HTERT RPE-1 (cell line): ENCODE data around the gene ATP11C.

Source experiments
- in situ Hi-C: fragments of 300-500 bp; cut with MboI; formaldehyde crosslinking; loops from 4 replicates; pipeline ENCODE4 v1.14.3; 2020; ENCODE audit warnings: low sequenced_read_pairs

The ATP11C gene

DNA sequence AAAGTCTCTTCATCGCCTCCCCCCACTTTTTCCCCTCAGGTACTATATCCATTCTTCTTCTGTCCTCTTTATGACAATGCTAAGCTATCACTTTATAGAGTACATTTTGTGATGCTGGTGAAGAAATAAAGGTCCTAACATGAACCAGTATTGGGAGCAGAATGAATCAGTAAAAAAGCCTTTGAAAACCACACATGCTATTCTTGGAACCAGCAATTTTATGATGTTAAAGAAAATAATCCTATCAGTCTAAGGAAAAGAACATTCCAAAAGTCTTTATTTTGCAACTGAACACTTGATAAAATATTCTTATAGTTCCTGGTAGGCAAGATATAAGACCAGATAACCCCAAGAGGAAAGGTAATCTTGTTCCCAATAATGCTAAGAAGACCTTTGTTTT, 117.1 kb downstream of the ATP11C start:
- in situ Hi-C loops, result no loop called here

DNA sequence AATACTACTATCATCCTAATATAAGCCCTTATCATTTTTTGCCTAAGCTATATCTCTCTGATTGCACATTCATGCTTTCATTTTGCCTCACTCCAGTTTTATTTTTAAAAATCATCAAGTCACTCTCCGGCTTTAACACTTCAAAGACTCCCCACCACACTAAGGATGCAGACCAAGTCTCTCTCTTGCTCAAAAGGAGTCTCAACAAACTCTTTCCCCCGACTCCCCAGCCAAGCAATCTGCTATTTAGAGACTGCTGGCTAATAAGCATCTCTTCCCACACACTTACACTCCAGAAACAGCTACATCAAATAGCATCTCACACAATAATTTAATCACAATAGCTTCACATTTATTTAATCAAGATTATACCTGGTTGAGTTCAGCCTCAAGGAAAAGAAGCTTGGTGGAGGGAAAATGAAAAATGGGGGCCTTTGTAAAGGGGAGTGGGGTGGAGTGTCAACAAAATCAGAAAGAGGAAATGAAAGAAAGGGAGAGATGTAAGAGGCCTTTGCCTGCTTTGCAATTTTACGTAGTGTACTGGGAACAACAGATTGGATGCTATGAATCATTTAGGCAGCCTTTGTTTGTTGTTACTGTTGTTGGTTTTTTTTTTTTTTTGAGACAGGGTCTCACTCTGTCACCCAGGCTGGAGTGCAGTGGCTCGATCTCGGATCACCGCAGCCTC, 120.8 kb downstream of the ATP11C start:
- in situ Hi-C loops, result no loop called here

DNA sequence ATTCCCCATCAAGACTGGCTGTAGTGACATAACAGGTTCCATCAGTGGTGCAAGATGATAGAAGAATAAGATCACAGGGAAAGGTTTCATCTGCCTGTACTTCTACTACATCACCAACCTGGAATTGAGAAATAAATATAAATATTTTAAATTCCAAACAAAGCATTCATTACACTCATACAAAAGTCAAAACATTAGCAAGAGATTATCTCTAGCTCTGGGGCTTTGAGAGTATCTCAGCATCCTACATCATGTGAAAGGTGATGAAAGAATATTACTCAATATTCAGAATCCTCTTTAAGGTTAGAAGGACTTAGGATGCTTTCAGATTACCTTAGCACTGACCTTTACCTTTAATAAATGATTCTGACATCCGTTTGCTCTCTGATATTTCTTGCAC, 128.4 kb downstream of the ATP11C start:
- in situ Hi-C loops, result no loop called here

DNA sequence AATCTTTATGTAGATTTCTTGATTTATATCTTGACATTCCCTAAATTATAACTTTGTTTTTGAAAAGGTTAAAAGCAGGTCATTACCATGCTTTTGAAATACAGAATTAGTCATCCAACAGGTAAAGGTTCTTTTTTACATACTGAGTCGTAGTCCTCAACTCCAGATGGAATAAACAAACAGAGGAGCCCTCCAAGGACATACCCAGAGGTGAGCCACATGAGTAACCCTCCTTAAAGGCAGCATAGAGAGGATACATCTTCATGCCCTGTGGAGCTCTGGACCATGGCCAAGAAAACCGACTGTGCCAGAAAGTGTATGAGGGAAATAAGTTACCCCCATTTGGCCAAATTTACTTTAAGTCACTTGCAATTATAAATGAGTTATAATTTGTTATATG, 129.6 kb downstream of the ATP11C start:
- in situ Hi-C loops, result no loop called here

DNA sequence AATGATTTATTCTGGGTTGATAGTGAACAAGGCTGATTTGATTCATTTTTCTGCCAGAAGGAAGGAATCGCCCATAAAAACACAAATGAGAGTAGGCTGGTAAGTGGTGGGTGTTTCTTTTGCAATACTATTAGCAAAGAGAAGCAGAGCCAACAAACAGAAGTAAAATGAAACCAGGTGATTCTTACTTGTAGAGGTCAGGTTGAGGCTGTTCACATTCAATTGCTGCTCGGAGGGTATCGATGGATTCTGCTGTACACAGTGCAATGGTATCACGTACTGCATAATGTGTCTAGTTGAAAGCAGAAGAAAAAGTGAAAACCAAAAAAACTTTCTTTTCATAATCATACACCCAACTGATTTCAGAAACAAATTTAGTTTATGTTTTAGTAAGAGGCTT, 130.8 kb downstream of the ATP11C start:
- in situ Hi-C loops, result no loop called here

DNA sequence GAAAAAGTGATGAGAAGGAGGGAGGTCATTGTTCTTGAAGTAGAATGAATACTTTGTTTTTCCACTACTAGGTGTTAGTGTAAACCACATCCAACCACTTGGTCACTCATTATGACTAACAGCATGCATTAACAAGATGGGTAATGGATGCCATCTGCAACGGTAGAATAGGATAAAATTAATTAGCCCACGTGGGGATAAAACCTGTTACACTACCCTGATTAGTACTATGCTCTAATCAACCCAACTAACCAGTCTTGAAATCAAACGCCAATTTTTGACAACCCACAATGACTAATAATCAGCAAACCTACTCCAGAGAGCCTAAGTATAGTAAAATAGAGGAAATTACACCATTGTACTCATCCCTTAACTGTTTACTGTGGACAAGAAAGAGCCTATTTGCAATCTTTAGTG, 131.4 kb downstream of the ATP11C start:
- in situ Hi-C loops, result no loop called here

DNA sequence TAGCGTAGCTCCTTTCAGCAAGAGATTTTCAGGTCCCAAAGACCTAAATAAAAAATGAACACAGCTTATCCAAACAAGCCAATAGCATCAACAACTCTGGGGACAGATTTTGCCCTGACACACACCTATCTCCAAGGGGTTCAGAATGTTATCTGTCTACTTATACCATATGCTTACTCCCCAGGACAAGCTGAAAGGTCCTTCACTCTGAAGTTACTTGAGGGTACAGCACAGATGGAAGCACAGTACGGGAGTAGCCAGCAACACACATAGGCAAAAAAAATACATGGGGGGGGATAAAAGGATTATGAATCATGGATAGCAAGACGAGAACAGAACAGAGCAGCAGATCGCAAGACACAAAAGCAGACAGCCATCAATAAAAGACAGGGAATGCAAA, 134.2 kb downstream of the ATP11C start:
- in situ Hi-C loops, result no loop called here

DNA sequence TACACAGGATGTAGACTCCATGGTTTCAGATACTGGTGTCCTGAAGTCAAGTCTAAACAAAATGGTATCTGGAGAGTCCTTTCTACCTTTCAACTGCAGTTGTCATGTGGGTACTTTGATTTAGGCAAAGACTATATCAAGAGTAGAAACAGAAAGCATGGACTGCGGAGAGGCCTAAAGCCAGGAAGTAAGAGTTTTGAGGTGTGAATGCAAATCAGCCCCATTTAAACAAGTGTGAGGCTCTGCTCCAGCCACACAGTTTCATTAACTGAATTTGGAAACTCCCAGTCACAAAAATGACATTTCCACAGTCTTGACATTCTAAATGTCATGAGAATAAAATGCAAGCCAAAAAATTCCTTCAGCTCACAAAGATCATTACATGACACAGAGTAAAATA, 137.7 kb downstream of the ATP11C start:
- in situ Hi-C loops, result no loop called here

DNA sequence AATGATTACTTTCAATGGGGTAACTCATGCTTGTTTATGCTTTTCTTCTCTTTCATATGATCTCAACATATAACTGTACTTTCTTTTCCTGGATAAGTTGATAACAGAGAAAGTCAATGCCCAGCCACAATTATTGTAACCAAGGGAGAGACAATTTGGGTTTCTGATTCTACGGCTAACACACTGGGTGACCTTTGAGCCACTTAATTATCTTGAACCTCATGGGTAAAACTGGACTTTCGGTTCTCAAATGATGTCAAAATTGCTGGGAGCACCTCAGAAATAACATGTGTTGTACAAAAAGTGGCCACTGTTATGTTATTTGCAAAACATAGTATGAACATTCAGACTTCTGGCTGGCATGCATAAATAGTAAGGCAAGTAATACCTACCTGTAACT, 145.3 kb downstream of the ATP11C start:
- in situ Hi-C loops, result no loop called here

DNA sequence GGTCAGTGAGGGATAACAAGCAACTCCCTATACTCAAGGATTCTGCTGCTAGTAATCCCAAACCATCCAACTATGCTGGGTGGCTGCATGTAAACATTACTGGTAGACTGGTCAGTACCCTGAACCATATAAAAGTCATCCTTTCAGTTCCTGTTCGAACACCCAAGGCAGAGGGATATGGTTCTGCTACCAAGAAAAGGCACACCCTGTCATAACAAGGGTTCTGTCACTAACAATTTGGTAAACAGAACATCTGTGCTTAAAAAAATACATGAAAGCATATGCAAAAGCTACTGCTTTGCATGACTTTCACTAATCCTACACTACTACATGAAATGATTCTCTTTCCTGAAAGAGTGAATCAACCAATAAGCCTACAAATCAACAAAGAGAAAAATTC, 148.0 kb downstream of the ATP11C start:
- in situ Hi-C loops, result no loop called here

DNA sequence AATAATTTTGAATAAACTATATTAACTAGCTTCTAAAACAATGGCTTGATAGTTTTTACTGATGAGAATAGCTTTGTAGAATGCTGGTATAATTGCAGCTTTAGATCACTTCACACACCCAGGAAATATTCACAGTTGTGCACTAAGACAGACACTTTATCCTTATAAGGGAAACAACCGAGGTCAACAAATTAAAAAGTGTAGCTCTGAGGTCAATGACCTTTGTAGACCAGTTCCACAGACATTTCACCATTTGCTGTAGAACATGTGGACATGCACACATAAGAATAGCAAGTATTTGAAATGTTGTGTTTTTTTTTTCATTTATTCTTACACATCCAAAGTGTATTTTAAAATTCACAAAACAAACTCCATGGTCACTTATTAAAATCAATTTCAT, 148.9 kb downstream of the ATP11C start:
- in situ Hi-C loops, result no loop called here

DNA sequence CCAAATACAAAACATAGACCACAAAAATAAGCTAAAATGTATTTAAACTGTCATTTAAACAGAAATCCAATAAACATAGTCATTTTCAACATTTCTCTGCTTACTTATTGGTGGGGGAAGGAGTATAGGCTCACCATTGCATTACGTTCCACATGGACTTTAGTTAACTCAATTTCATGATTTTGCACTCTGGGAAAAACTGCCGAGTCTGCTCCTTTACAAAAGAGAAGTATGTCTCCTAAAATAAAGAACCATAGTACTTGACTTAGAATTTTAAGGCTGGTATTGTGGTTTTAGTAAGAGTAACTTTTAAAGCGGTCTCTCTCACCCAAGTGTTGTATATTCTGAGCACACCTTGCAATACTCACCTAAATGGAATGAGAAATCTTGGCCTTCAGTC, 149.8 kb downstream of the ATP11C start:
- in situ Hi-C loops, result no loop called here

DNA sequence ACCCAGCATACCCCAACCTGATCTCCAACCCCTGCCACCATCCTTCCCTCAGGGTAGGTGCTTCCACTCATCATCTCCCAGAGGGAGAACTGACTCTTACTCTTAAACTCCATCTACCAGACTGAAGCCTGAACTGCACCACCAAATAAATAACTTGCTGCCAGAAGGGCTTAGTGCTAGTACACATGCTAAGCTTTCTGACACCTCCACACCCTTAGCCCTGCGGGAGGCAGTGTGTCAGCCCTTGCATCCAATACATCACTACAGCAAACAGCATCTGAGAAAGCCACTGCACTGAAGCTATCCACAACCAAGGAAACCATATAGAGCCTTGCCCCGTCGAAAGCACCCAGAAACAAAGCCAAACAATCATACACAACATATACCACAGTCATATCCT, 156.3 kb downstream of the ATP11C start:
- in situ Hi-C loops, result no loop called here

DNA sequence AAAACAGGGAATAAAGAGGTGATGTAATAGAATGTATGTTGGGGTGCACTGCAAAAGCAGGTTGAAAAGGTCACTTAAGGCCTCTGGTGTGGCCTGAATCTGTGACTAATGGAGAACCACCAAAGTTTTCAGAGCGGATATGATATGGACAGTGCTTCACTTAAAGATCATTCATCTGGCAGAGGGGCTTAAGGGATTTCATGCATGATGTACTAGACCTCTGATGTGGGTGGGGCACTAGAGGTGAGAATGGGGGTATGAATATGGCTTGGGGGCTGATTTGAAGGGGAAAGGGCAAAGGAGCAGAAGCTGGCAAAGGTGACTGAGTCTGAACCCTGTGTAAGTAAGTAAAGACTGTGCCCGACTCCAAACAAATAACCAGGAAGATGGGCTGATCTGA, 162.5 kb downstream of the ATP11C start:
- in situ Hi-C loops, result no loop called here

DNA sequence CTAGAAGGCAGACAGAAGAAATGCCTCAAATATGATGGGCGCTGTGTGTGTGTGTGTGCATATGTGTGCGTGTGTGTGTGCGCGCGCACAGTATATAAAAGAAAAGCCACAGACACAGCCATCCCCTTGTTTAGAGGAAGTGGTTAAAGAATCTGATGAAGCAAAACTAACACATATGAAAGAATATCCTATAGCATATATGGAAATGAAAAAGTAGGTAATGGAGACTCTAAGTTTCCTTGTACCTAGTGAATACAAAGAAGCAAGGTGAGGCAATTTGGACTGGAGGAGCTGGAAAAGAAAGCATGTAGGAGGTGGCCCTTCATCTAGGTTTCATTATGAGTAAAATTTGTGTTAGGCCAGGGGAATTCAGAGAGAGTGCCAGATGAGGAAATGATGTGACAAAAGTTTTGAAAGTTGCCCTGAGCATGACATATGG, 166.3 kb downstream of the ATP11C start:
- in situ Hi-C loops, result no loop called here

DNA sequence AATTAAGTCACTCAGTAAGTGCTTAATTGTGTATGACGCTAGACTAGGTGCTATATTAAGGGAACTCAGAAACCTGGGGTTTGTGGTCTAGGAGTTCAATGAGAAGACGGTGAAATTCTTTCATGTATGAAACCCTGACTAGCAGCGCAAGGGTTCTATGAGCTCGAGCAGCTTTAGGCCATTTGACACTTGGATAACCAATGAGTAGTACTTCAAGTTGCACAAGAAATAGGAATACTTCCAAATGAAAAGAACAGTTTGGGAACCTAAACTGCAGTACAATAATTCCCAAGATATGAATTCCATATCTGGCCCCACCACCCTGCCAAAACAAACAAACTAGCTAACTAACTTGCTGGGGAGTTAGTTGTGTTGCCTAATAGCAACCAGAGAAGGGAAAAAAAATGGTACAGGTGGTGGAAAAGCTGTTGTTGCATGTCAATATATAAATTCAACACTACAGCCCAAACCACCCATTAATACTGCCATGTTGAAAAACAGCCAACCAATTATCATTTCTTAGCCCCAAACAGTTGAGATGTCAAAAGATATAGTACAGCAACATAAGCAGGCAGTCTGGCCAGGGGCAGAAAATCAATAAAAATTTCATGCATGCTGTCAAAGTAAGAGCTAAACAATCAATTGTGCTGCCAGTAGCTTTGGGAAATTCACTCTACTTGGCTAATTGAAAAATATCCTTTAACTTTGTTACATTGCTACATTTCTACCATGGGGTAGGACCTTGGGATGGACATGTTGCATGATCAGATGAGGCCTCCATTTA, 170.3 kb downstream of the ATP11C start:
- in situ Hi-C loops, result no loop called here

DNA sequence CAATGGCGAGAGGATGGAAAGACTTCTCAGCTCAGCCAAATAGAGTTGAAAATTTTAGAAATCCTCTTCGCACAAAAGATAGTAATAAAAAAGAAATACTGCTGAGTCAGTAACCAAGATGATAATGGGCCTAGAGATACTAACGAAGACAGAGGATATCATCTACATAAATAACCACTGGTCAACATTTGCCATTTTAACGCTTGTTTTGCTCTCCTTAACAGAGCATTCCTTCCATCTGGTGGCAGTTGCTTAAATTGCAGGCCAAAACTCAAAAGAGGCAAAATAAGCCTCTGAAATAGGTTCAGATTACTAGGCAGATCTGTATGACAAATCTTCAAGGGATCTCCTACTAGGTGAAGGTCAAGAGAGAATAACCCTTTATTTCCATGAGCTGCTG, 173.2 kb downstream of the ATP11C start:
- in situ Hi-C loops, result no loop called here

DNA sequence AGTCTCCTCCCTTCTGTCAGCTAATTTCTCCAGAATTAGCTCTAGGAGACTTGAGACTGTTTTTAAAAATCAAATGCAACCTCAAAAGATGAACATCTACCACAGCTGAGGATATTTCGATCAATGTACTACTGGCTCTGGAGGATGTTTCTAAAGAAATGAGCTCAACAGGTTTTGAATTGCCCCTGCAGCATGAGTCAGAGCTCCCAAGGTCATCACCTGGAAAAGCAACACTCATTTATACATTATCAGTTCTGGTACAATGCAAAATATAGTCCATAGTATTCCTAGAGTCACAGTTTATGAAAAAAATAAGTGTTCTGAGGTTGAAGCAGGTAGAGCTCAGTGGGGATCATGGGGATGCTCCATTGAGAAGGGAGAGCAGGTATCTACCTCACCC, 174.0 kb downstream of the ATP11C start:
- in situ Hi-C loops, result no loop called here

DNA sequence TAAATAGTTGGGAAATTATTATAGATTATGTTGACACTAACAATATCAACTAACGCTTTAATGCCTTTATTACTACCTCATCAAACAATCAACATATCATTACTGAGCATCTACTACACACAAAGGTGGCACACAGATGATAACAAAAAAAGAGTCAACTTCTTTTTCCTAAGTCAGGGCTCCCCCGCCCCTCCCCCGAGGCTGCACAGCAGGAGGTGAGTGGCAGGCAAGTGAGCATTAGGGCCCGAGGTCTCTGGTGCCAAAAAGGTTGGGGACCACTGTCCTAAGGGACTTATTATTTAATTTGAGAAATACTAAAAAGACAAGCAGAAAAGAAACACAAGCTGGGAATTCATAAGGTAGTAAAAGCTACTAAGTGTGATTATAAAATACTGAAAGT, 174.6 kb downstream of the ATP11C start:
- in situ Hi-C loops, result no loop called here

DNA sequence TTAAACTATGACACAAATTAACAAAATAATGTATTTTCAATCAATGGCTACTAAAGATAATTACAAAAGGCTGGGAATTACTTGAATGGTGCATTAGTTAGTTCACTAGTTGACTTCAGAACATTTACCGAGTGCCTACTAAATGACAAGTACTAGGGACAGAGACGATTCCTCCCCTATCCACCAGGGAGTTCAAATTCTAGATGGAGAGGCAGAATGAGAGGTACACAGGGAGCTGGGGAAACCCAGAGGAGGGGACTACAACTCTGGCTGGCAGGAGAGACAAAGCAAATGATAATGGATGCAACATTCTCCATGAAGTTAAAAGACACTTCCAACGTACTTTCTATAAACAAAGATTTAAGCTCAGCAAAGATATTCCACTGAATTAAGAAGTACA, 181.8 kb downstream of the ATP11C start:
- in situ Hi-C loops, result no loop called here

DNA sequence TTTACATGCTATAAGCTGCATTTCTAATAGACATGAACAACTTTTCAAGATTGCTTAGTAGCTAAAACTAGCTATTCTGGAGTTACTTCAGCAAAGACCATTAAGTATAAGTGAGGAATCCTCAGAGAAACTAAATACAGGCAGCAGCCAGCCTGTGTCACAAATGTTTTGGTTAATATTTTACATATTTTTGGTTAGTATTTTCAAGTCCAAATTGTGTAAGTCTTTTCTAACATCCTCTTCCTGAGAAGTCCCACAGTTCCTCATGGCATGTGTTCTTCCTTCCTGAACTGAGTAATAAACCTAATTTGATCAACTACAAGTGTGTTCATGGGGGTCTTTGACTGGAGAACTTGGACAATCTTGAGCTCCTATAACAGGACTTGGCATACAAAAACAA, 182.5 kb downstream of the ATP11C start:
- in situ Hi-C loops, result no loop called here

DNA sequence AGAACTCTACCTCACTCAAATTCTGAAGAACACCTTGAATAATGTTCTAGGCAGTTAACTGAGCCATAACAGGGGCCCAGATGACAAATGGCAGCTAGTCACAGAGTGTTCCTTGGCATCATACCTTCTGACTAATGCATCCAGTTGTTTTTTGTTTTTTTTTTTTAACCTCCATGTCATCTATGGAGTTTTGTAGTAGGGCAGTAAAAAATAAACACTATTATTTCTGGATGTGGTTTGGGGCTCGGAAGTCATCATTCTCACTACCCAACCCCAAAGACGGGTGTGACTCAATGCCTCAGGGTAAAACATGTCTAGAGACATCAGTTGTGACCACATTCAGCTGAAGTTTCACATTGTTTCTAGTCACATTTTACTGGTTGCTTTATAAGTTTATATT, 193.7 kb downstream of the ATP11C start:
- in situ Hi-C loops, result no loop called here

DNA sequence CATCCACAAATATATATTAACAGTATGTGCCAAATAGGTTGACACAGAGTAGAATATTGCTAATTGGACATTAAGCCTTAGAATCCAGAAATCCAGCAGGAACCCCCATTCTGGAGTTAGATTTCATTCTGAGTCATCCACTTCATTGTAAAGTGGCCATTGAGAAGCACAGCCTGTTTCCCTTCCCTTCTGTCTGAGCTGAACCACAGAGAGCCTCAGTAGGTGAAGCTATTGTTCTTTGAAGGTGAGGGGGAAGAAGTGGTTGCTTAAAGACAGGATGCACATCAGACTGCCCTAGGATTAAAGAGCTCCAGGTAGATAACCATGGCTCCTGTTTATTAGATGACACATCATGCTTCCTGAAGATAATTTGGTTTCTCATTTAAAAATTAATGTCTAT, 194.3 kb downstream of the ATP11C start:
- in situ Hi-C loops, result no loop called here
